Transverse colon (tissue), 4 donors: Measurements from ENCODE around the gene LAMB2. TPM values are rescaled to one million over a fixed set of nuclear protein-coding genes. Genes with fewer than 3 reads are reported as not detected.

Experiments
- DNase-seq: peaks from one replicate; pipeline ENCODE4 v3.0.0-alpha.2; 2019
- H3K27ac ChIP-seq, 4 donors: fragments of 200-600 bp; sonication (generic); 2 replicates each; pipeline ENCODE4 v1.5.1; 2016 to 2018; ENCODE audit warnings: inconsistent platforms in 4 of 4
- H3K27me3 ChIP-seq: fragments of 200-600 bp; sonication (generic); 2 replicates; pipeline ENCODE4 v1.5.1; 2017; ENCODE audit warnings: inconsistent platforms
- H3K36me3 ChIP-seq, 4 donors: fragments of 200-600 bp; sonication (generic); 2 replicates each; pipeline ENCODE4 v1.5.1; 2017 to 2019; ENCODE audit warnings: inconsistent platforms in 4 of 4
- H3K4me1 ChIP-seq, 4 donors: fragments of 200-600 bp; sonication (generic); 2 replicates each; pipeline ENCODE4 v1.5.1; 2017 to 2020; ENCODE audit warnings: inconsistent platforms in 4 of 4
- H3K4me3 ChIP-seq, 4 donors: fragments of 200-600 bp; sonication (generic); 1 replicate in 1 of 4; 2 replicates in 3 of 4; pipeline versions ENCODE4 v1.5.1 to v1.6.1; 2017 to 2019; ENCODE audit warnings: inconsistent platforms in 4 of 4
- H3K9me3 ChIP-seq, 2 donors: fragments of 200-600 bp; sonication (generic); 2 replicates each; pipeline ENCODE4 v1.5.1; 2017 to 2019; ENCODE audit warnings: inconsistent platforms in 2 of 2
- EP300 ChIP-seq: sonication (generic); formaldehyde crosslinking; IDR thresholded peaks from one replicate; pipeline ENCODE4 v1.6.1; 2017; ENCODE audit warnings: antibody characterized with exemption, low read depth
- POLR2A ChIP-seq: fragments of 450-650 bp; IDR thresholded peaks from one replicate; pipeline ENCODE4 v1.6.1; 2016; ENCODE audit warnings: antibody characterized with exemption, mild to moderate bottlenecking, moderate library complexity
- POLR2AphosphoS5 ChIP-seq, 3 donors: sonication (generic); formaldehyde crosslinking; IDR thresholded peaks; one replicate each; pipeline ENCODE4 v1.6.1; 2016; ENCODE audit warnings: antibody characterized with exemption in 3 of 3
- WGBS, 2 donors: methylation state at CpG; one replicate each; pipeline ENCODE4 v1.1.5; 2018; ENCODE audit warnings: low coverage in 1 of 2; 5-methylcytosine and 5-hydroxymethylcytosine counted together
- in situ Hi-C, 4 donors: fragments of 200-750 bp; cut with MboI; loops; one replicate each; pipeline versions ENCODE4 v1.15.0 to v1.15.1; 2017; ENCODE audit warnings: low sequenced_read_pairs in 3 of 4, low pct_ligation_motif_present in 1 of 4, low pct_unique_long_range_greater_than_20kb in 1 of 4
- intact Hi-C: fragments of 100-400 bp; cut with DNase I; formaldehyde crosslinking; loops from one replicate; pipeline ENCODE4 v1.15.1; 2023; ENCODE audit warnings: low total_unique reads
- total RNA-seq, 4 donors: library from RNA; depleted of rRNA; stranded (reverse); fragments of >200 nt; gene quantifications; one replicate each; pipeline ENCODE4 v1.1.0, GENCODE V29; 2016
- TF ChIP-seq, protein P1 (sequence below), 5 experiments: fragments of 200-600 bp in 3 of 5; fragments of 450-650 bp in 2 of 5; sonication (generic) in 3 of 5; IDR thresholded peaks; 1 replicate in 2 of 5; 2 replicates in 3 of 5; pipeline ENCODE4 v1.5.1; 2016 to 2017; ENCODE audit warnings: antibody characterized with exemption in 5 of 5, inconsistent platforms in 3 of 5, mild to moderate bottlenecking in 2 of 5, moderate library complexity in 1 of 5

The LAMB2 gene
- total RNA-seq, 4 donors from 2014 or later = 141 to 290 (median 177) TPM

DNA sequence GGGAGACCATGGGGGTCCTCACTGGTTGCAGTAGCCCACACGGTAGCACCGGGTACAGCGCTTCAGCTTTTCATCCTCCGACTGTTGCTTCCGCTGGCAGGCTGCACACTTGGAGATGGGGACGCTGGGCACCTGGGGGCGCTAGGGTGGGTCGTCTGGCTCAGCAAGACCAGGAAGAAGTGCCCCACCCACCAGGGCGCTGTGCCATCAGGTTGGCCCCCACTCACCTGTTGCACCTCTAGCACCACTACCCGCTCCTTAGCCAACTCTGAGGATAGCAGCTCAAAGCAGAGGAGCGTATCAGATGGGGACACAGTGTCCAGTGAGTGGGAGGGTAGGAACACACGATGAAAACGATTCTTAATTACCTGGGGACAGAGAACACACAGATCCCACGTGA is 20.6 kb downstream of the LAMB2 start:
- 84% methylated on average over 14 of the region's 14 CpGs; no CpG with 5 or more reads in 1 of the 2 donors for WGBS, 2 donors

GRCh38 chr3:49111347-49111746 is 21.5 kb downstream of the LAMB2 start:
- no peaks in the 10 kb centered on the region for H3K27me3 ChIP-seq
- WGBS, 2 donors = 80% methylated on average over 6 of the region's 6 CpGs; no CpG with 5 or more reads in 1 of the 2 donors
- H3K4me3 ChIP-seq = no peak overlapping the region
- in situ Hi-C loops = no loop called here
- no peak overlapping the region for H3K27ac ChIP-seq
- intact Hi-C loops = no loop called here
- DNase-seq = no peak
- TF ChIP-seq POLR2AphosphoS5 (IDR thresholded peaks at IDR 0.05) (no peak), POLR2A (no peak), EP300 (no peak)
- TF ChIP-seq, protein P1, sequence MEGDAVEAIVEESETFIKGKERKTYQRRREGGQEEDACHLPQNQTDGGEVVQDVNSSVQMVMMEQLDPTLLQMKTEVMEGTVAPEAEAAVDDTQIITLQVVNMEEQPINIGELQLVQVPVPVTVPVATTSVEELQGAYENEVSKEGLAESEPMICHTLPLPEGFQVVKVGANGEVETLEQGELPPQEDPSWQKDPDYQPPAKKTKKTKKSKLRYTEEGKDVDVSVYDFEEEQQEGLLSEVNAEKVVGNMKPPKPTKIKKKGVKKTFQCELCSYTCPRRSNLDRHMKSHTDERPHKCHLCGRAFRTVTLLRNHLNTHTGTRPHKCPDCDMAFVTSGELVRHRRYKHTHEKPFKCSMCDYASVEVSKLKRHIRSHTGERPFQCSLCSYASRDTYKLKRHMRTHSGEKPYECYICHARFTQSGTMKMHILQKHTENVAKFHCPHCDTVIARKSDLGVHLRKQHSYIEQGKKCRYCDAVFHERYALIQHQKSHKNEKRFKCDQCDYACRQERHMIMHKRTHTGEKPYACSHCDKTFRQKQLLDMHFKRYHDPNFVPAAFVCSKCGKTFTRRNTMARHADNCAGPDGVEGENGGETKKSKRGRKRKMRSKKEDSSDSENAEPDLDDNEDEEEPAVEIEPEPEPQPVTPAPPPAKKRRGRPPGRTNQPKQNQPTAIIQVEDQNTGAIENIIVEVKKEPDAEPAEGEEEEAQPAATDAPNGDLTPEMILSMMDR (IDR thresholded peaks at IDR 0.05) = no peak
- peaks cover 0 to 76% (median 40%) of the 10 kb centered on the region in 4 donors for H3K36me3 ChIP-seq
- no peaks in the 10 kb centered on the region for H3K4me1 ChIP-seq
- H3K9me3 ChIP-seq = no peaks in the 10 kb centered on the region

More for the DNA sequence above, 20.6 kb downstream of the LAMB2 start:
- Histone ChIP-seq H3K9me3 (no peaks in the 10 kb centered on the region), H3K36me3 (peaks cover 0 to 85% (median 45%) of the 10 kb centered on the region in 4 donors), H3K4me1 (no peaks in the 10 kb centered on the region), H3K4me3 (no peak overlapping the region), H3K27ac (no peak overlapping the region), H3K27me3 (no peaks in the 10 kb centered on the region)
- intact Hi-C loops (no loop called here), in situ Hi-C loops (no loop called here)
- TF ChIP-seq POLR2AphosphoS5 (IDR thresholded peaks at IDR 0.05) (no peak), EP300 (no peak), POLR2A (no peak)
- TF ChIP-seq, protein P1 (IDR thresholded peaks at IDR 0.05) = no peak
- DNase-seq = no peak

GRCh38 chr3:49110780-49111179 is 22.1 kb downstream of the LAMB2 start:
- DNase-seq = no peak
- in situ Hi-C loops (no loop called here), intact Hi-C loops (no loop called here)
- Histone ChIP-seq H3K36me3 (peaks cover 0 to 71% (median 35%) of the 10 kb centered on the region in 4 donors), H3K4me1 (peaks cover under 1 to 3% (median 1%) of the 10 kb centered on the region in 4 donors), H3K27me3 (no peaks in the 10 kb centered on the region), H3K27ac (no peak overlapping the region), H3K4me3 (no peak overlapping the region), H3K9me3 (no peaks in the 10 kb centered on the region)
- TF ChIP-seq EP300 = no peak
- TF ChIP-seq POLR2AphosphoS5 (IDR thresholded peaks at IDR 0.05) = no peak
- TF ChIP-seq POLR2A = no peak
- TF ChIP-seq, protein P1 (IDR thresholded peaks at IDR 0.05) = no peak
- 90% methylated on average over 13 of the region's 13 CpGs; no CpG with 5 or more reads in 1 of the 2 donors for WGBS, 2 donors

GRCh38 chr3:49108346-49108745 is 24.5 kb downstream of the LAMB2 start:
- Histone ChIP-seq H3K27me3 (no peaks in the 10 kb centered on the region), H3K36me3 (peaks cover 0 to 46% (median 22%) of the 10 kb centered on the region in 4 donors), H3K4me1 (peaks cover 16 to 21% (median 17%) of the 10 kb centered on the region in 4 donors), H3K4me3 (no peak overlapping the region), H3K27ac (no peak overlapping the region), H3K9me3 (no peaks in the 10 kb centered on the region)
- no peak for DNase-seq
- intact Hi-C loops (no loop called here), in situ Hi-C loops (no loop called here)
- WGBS, 2 donors = 71% methylated on average over 9 of the region's 14 CpGs; no CpG with 5 or more reads in 1 of the 2 donors
- TF ChIP-seq POLR2A (no peak), POLR2AphosphoS5 (IDR thresholded peaks at IDR 0.05) (no peak), EP300 (no peak)
- TF ChIP-seq, protein P1 (IDR thresholded peaks at IDR 0.05) = no peak
